ENCODE results near the gene HOXA1. TPM values are rescaled to one million over a fixed set of nuclear protein-coding genes. Genes with fewer than 3 reads are reported as not detected.

The HOXA1 gene
- total RNA-seq, 1 donor from 2014 or later: 0.16 TPM

- Mint-ChIP-seq H3K36me3 (ENCODE audit: low read depth) (no peaks in the 10 kb centered on the region), H3K27me3 (ENCODE audit: low read depth) (peaks cover 3% of the 10 kb centered on the region), H3K9me3 (no peaks in the 10 kb centered on the region), H3K27ac (no peak overlapping the region), H3K4me3 (ENCODE audit: low read depth) (no peak overlapping the region), H3K4me1 (ENCODE audit: low read depth) (no peaks in the 10 kb centered on the region)
- no peak for DNase-seq (ENCODE audit: low spot score)
- intact Hi-C loops (cut with micrococcal nuclease): no loop called here
Observed at GRCh38 chr7:27117887-27118491, 22.2 kb upstream of the HOXA1 start.

GRCh38 chr7:27116962-27117886 is 21.4 kb upstream of the HOXA1 start:
- no peaks in the 10 kb centered on the region for H3K36me3 Mint-ChIP-seq (ENCODE audit: low read depth)
- peaks cover 3% of the 10 kb centered on the region for H3K27me3 Mint-ChIP-seq (ENCODE audit: low read depth)
- H3K4me3 Mint-ChIP-seq (ENCODE audit: low read depth): no peak overlapping the region
- no peaks in the 10 kb centered on the region for H3K9me3 Mint-ChIP-seq
- no peaks in the 10 kb centered on the region for H3K4me1 Mint-ChIP-seq (ENCODE audit: low read depth)
- no peak overlapping the region for H3K27ac Mint-ChIP-seq
- intact Hi-C loops (cut with micrococcal nuclease): no loop called here
- no peak for DNase-seq (ENCODE audit: low spot score)

- intact Hi-C loops (cut with micrococcal nuclease): no loop called here
- no peaks in the 10 kb centered on the region for H3K9me3 Mint-ChIP-seq
- H3K4me1 Mint-ChIP-seq (ENCODE audit: low read depth): no peaks in the 10 kb centered on the region
- H3K27me3 Mint-ChIP-seq (ENCODE audit: low read depth): peaks cover 3% of the 10 kb centered on the region
- no peak overlapping the region for H3K4me3 Mint-ChIP-seq (ENCODE audit: low read depth)
- no peak overlapping the region for H3K27ac Mint-ChIP-seq
- H3K36me3 Mint-ChIP-seq (ENCODE audit: low read depth): no peaks in the 10 kb centered on the region
- no peak for DNase-seq (ENCODE audit: low spot score)
Observed at GRCh38 chr7:27116031-27116961, 20.5 kb upstream of the HOXA1 start.

GRCh38 chr7:27115221-27116026 is 19.6 kb upstream of the HOXA1 start:
- H3K27me3 Mint-ChIP-seq (ENCODE audit: low read depth): peaks cover 3% of the 10 kb centered on the region
- no peaks in the 10 kb centered on the region for H3K36me3 Mint-ChIP-seq (ENCODE audit: low read depth)
- H3K27ac Mint-ChIP-seq: no peak overlapping the region
- no peaks in the 10 kb centered on the region for H3K4me1 Mint-ChIP-seq (ENCODE audit: low read depth)
- no peak overlapping the region for H3K4me3 Mint-ChIP-seq (ENCODE audit: low read depth)
- H3K9me3 Mint-ChIP-seq: no peaks in the 10 kb centered on the region
- DNase-seq (ENCODE audit: low spot score): no peak
- intact Hi-C loops (cut with micrococcal nuclease): no loop called here

- H3K27ac Mint-ChIP-seq: no peak overlapping the region
- intact Hi-C loops (cut with micrococcal nuclease): no loop called here
- H3K27me3 Mint-ChIP-seq (ENCODE audit: low read depth): peaks cover 3% of the 10 kb centered on the region
- H3K36me3 Mint-ChIP-seq (ENCODE audit: low read depth): no peaks in the 10 kb centered on the region
- H3K4me1 Mint-ChIP-seq (ENCODE audit: low read depth): no peaks in the 10 kb centered on the region
- H3K9me3 Mint-ChIP-seq: no peaks in the 10 kb centered on the region
- no peak overlapping the region for H3K4me3 Mint-ChIP-seq (ENCODE audit: low read depth)
- no peak for DNase-seq (ENCODE audit: low spot score)
Observed at GRCh38 chr7:27114881-27115220, 19.1 kb upstream of the HOXA1 start.

- no peak for DNase-seq (ENCODE audit: low spot score)
- H3K9me3 Mint-ChIP-seq: no peaks in the 10 kb centered on the region
- no peak overlapping the region for H3K4me3 Mint-ChIP-seq (ENCODE audit: low read depth)
- intact Hi-C loops (cut with micrococcal nuclease): no loop called here
- no peaks in the 10 kb centered on the region for H3K4me1 Mint-ChIP-seq (ENCODE audit: low read depth)
- peaks cover 2% of the 10 kb centered on the region for H3K27me3 Mint-ChIP-seq (ENCODE audit: low read depth)
- no peak overlapping the region for H3K27ac Mint-ChIP-seq
- H3K36me3 Mint-ChIP-seq (ENCODE audit: low read depth): no peaks in the 10 kb centered on the region
Observed at GRCh38 chr7:27113991-27114769, 18.4 kb upstream of the HOXA1 start.

GRCh38 chr7:27112955-27113949 is 17.5 kb upstream of the HOXA1 start:
- no peak overlapping the region for H3K27ac Mint-ChIP-seq
- DNase-seq (ENCODE audit: low spot score): no peak
- no peak overlapping the region for H3K4me3 Mint-ChIP-seq (ENCODE audit: low read depth)
- no peaks in the 10 kb centered on the region for H3K9me3 Mint-ChIP-seq
- no peaks in the 10 kb centered on the region for H3K36me3 Mint-ChIP-seq (ENCODE audit: low read depth)
- no peaks in the 10 kb centered on the region for H3K4me1 Mint-ChIP-seq (ENCODE audit: low read depth)
- no peaks in the 10 kb centered on the region for H3K27me3 Mint-ChIP-seq (ENCODE audit: low read depth)
- intact Hi-C loops (cut with micrococcal nuclease): no loop called here

- DNase-seq (ENCODE audit: low spot score): no peak
- intact Hi-C loops (cut with micrococcal nuclease): no loop called here
- H3K27ac Mint-ChIP-seq: no peak overlapping the region
- H3K4me1 Mint-ChIP-seq (ENCODE audit: low read depth): no peaks in the 10 kb centered on the region
- H3K27me3 Mint-ChIP-seq (ENCODE audit: low read depth): no peaks in the 10 kb centered on the region
- H3K9me3 Mint-ChIP-seq: no peaks in the 10 kb centered on the region
- H3K36me3 Mint-ChIP-seq (ENCODE audit: low read depth): no peaks in the 10 kb centered on the region
- H3K4me3 Mint-ChIP-seq (ENCODE audit: low read depth): no peak overlapping the region
Observed at GRCh38 chr7:27112361-27112760, 16.6 kb upstream of the HOXA1 start.

- Mint-ChIP-seq H3K27ac (no peak overlapping the region), H3K4me1 (ENCODE audit: low read depth) (no peaks in the 10 kb centered on the region), H3K4me3 (ENCODE audit: low read depth) (no peak overlapping the region), H3K9me3 (no peaks in the 10 kb centered on the region), H3K27me3 (ENCODE audit: low read depth) (no peaks in the 10 kb centered on the region), H3K36me3 (ENCODE audit: low read depth) (no peaks in the 10 kb centered on the region)
- intact Hi-C loops (cut with micrococcal nuclease): no loop called here
- DNase-seq (ENCODE audit: low spot score): no peak
Observed at GRCh38 chr7:27111751-27112277, 16.0 kb upstream of the HOXA1 start.

- Mint-ChIP-seq H3K27me3 (ENCODE audit: low read depth) (no peaks in the 10 kb centered on the region), H3K4me3 (ENCODE audit: low read depth) (no peak overlapping the region)
- intact Hi-C loops (cut with micrococcal nuclease): no loop called here
Observed at GRCh38 chr7:27111042-27111750, 15.4 kb upstream of the HOXA1 start.

More at GRCh38 chr7:27111042-27111750, 15.4 kb upstream of the HOXA1 start:
- Mint-ChIP-seq H3K4me1 (ENCODE audit: low read depth) (no peaks in the 10 kb centered on the region), H3K9me3 (no peaks in the 10 kb centered on the region), H3K27ac (no peak overlapping the region), H3K36me3 (ENCODE audit: low read depth) (no peaks in the 10 kb centered on the region)
- no peak for DNase-seq (ENCODE audit: low spot score)

Data from activated T-helper 2 cell treated with anti-CD3 and anti-CD28 coated beads, Interferon-gamma antibody, Interleukin-2, Interleukin-4, amounts not matched to agents 10 μg/mL and 5 μg/mL and 100 μg/mL, durations not matched to agents 14 hours and 24 hours and 36 hours (primary cell).